Testis (tissue), 2 donors: ENCODE measurements around the gene SLC37A1.

Source experiments
- POLR2A ChIP-seq: fragments of 450-650 bp; IDR thresholded peaks from one replicate; pipeline ENCODE4 v1.6.1; 2017; ENCODE audit warnings: antibody characterized with exemption, mild to moderate bottlenecking, moderate library complexity
- TF ChIP-seq, protein P1 (sequence below), 3 experiments: fragments of 450-650 bp in 2 of 3; fragments of 200-600 bp in 1 of 3; sonication (generic) in 1 of 3; IDR thresholded peaks; one replicate each; pipeline ENCODE4 v1.5.1; 2016 to 2019; ENCODE audit warnings: antibody characterized with exemption in 3 of 3, mild to moderate bottlenecking in 2 of 3, moderate library complexity in 1 of 3

DNA sequence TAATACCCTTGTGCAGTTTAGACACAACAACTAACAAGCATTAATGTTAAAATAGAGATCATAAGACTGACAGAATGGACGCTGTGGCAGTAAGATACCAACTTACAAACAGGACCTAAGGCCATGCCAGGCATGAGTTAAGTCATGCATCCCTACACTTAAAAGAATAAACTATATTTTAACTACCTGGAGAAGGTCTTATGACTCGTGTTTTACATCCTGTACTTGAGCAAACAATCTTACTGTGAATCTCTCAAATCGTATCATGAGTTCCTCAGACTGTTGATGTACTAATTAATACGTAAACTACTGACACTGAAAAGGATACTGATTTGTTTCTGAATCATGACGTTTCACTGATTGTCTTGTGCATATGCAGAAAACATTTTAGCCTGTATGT lies 15.6 kb upstream of the SLC37A1 start:
- TF ChIP-seq, protein P1, sequence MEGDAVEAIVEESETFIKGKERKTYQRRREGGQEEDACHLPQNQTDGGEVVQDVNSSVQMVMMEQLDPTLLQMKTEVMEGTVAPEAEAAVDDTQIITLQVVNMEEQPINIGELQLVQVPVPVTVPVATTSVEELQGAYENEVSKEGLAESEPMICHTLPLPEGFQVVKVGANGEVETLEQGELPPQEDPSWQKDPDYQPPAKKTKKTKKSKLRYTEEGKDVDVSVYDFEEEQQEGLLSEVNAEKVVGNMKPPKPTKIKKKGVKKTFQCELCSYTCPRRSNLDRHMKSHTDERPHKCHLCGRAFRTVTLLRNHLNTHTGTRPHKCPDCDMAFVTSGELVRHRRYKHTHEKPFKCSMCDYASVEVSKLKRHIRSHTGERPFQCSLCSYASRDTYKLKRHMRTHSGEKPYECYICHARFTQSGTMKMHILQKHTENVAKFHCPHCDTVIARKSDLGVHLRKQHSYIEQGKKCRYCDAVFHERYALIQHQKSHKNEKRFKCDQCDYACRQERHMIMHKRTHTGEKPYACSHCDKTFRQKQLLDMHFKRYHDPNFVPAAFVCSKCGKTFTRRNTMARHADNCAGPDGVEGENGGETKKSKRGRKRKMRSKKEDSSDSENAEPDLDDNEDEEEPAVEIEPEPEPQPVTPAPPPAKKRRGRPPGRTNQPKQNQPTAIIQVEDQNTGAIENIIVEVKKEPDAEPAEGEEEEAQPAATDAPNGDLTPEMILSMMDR (IDR thresholded peaks at IDR 0.05), result no peak
- no peak for TF ChIP-seq POLR2A
